ENCODE measurements around the gene RALGPS1.

Gene RALGPS1

GRCh38 chr9:127083138-127083980, 168.8 kb downstream of the RALGPS1 start:
- DNase-seq = no peak

GRCh38 chr9:127084076-127085039, 169.8 kb downstream of the RALGPS1 start:
- DNase-seq = no peak

- DNase-seq = no peak
Measured at GRCh38 chr9:127085186-127085585, 170.6 kb downstream of the RALGPS1 start.

- DNase-seq = no peak
Measured at GRCh38 chr9:127086771-127087170, 172.2 kb downstream of the RALGPS1 start.

- no peak for DNase-seq
Measured at GRCh38 chr9:127087411-127087810, 172.8 kb downstream of the RALGPS1 start.

- no peak for DNase-seq
Measured at GRCh38 chr9:127087836-127088235, 173.3 kb downstream of the RALGPS1 start.

- no peak for DNase-seq
Measured at GRCh38 chr9:127088724-127089615, 174.4 kb downstream of the RALGPS1 start.

GRCh38 chr9:127089631-127090081, 175.1 kb downstream of the RALGPS1 start:
- no peak for DNase-seq

GRCh38 chr9:127090341-127090985, 175.9 kb downstream of the RALGPS1 start:
- no peak for DNase-seq

- DNase-seq = no peak
Measured at GRCh38 chr9:127091526-127091925, 176.9 kb downstream of the RALGPS1 start.

- no peak for DNase-seq
Measured at GRCh38 chr9:127092041-127092608, 177.5 kb downstream of the RALGPS1 start.

GRCh38 chr9:127093319-127094020, 178.9 kb downstream of the RALGPS1 start:
- DNase-seq = no peak

- DNase-seq = no peak
Measured at GRCh38 chr9:127095411-127095810, 180.8 kb downstream of the RALGPS1 start.

GRCh38 chr9:127096208-127096607, 181.6 kb downstream of the RALGPS1 start:
- no peak for DNase-seq

GRCh38 chr9:127097683-127098082, 183.1 kb downstream of the RALGPS1 start:
- no peak for DNase-seq

- no peak for DNase-seq
Measured at GRCh38 chr9:127098916-127099553, 184.5 kb downstream of the RALGPS1 start.

GRCh38 chr9:127099664-127100063, 185.1 kb downstream of the RALGPS1 start:
- no peak for DNase-seq

- no peak for DNase-seq
Measured at GRCh38 chr9:127102176-127102575, 187.6 kb downstream of the RALGPS1 start.

- no peak for DNase-seq
Measured at GRCh38 chr9:127102788-127103187, 188.2 kb downstream of the RALGPS1 start.

GRCh38 chr9:127104581-127105311, 190.2 kb downstream of the RALGPS1 start:
- no peak for DNase-seq
